Fibroblast of skin of right quadriceps (primary cell): ENCODE measurements around the gene SLC6A1.
"Not testable (repeated sequence)": the region's sequence is repeated elsewhere in the genome, so short reads cannot be mapped to it uniquely, and the experiment has no call there.

Experiments used
- DNase-seq: peaks from one replicate; pipeline ENCODE4 v3.0.0-alpha.2; 2013

Gene SLC6A1

DNA sequence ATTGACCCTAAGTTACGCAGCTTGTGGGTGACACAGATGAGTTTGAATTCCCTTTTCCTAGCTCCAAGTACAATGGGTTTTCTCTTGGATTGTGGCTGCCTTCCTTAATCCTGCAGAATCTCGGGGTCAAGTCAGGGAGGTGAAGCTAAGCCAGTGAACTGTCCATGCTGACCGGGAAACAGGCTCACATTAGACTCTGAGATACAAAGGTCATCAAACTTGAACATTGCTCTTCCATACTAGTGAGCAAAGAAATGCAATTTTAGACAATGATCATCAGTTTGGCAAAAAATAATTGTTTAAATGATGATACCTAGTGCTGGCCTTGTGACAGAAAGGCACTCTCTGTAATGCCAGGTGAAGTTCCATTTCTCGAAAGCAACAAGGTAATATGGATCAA is 31.6 kb downstream of the SLC6A1 start:
- no peak for DNase-seq

- DNase-seq: no peak
These were observed 37.4 kb downstream of the SLC6A1 start for GRCh38 chr3:11029948-11030347.

DNA sequence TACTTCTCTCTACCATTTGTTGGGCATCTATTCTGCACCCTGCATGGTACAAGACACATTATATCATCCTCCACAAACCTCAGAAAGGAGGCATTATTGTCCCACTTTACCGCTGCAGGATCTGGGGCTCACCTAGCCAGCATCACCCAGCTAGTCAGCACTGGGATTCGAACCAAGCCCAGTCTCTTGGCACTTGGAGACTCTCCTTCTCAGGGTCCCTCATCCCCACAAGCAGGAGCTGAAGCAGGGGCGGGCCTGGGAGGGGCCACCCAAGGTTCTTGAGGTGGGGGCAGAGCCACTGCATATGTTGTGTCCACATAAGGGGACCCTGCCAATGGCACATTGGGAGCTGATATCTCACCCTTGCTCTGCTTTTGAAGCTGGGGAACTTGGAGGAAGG is 41.3 kb downstream of the SLC6A1 start:
- no peak for DNase-seq

- no peak for DNase-seq
These were observed 41.9 kb downstream of the SLC6A1 start for GRCh38 chr3:11034309-11034985.

- no peak for DNase-seq
These were observed 43.4 kb downstream of the SLC6A1 start for GRCh38 chr3:11035757-11036505.

- DNase-seq: no peak
These were observed 44.8 kb downstream of the SLC6A1 start for GRCh38 chr3:11037241-11037873.

DNA sequence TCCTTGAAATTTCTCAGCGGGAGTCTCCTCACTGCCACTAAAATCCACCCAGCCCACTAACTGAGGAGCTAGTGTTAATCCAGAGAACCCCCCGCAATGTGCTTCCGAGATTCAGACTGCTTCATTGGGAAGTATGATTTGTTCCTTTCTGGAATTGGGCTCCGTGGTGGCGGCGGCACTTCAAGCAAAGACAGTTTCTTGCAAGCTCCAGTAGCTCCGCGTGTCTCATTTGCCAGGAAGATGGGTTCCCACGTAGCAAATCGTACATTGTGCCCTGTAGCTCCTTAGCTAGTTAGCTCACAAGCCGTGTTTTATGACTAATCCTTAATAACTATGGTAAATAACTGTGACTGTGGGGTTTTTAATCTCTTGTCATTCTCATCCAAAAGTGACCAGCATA is 45.4 kb downstream of the SLC6A1 start:
- DNase-seq: no peak

GRCh38 chr3:11045536-11045935 is 53.0 kb downstream of the SLC6A1 start:
- DNase-seq: no peak

GRCh38 chr3:11047500-11047899 is 55.0 kb downstream of the SLC6A1 start:
- no peak for DNase-seq

GRCh38 chr3:11050666-11051323 is 58.2 kb downstream of the SLC6A1 start:
- DNase-seq: no peak

- DNase-seq: no peak
These were observed 61.5 kb downstream of the SLC6A1 start for GRCh38 chr3:11053926-11054503.

- DNase-seq: no peak
These were observed 62.3 kb downstream of the SLC6A1 start for GRCh38 chr3:11054739-11055438.

GRCh38 chr3:11055496-11055895 is 62.9 kb downstream of the SLC6A1 start:
- no peak for DNase-seq

- no peak for DNase-seq
These were observed 64.0 kb downstream of the SLC6A1 start for GRCh38 chr3:11056531-11057050.

DNA sequence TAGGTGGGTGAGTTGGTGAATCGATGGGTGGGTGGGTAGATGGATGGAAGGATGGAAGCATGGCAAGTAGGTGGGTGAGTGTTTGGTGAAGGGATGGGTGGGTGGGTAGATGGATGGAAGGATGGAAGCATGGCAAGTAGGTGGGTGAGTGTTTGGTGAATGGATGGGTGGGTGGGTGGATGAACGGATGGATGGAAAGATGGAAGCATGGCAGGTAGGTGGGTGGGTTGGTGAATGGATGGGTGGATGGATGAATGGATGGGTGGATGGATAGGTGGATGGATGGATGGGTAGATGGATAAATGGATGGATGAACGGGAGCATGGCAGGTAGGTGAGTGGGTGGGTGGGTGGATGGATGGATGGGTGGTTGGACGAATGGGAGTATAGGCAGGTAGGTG is 65.1 kb downstream of the SLC6A1 start:
- DNase-seq: no peak

- DNase-seq: peak; percentile 81
These were observed 66.7 kb downstream of the SLC6A1 start for GRCh38 chr3:11059090-11059798.

GRCh38 chr3:11059799-11060115 is 67.2 kb downstream of the SLC6A1 start:
- DNase-seq: no peak

GRCh38 chr3:11060500-11061251 is 68.1 kb downstream of the SLC6A1 start:
- peak; percentile 56 for DNase-seq

- DNase-seq: not testable (repeated sequence)
These were observed 68.8 kb downstream of the SLC6A1 start for GRCh38 chr3:11061268-11061871.

- no peak for DNase-seq
These were observed 70.2 kb downstream of the SLC6A1 start for GRCh38 chr3:11062704-11063103.
